TTC549 (cell line): Measurements from ENCODE around the gene TAOK3.
"Not testable (repeated sequence)": the region's sequence is repeated elsewhere in the genome, so short reads cannot be mapped to it uniquely, and the experiment has no call there.

Experiments
- FAIRE-seq: peaks from 2 replicates; lab custom pipeline; 2012; peaks lifted over from hg19 to GRCh38; lab: Jason Lieb, UNC

The TAOK3 gene

DNA sequence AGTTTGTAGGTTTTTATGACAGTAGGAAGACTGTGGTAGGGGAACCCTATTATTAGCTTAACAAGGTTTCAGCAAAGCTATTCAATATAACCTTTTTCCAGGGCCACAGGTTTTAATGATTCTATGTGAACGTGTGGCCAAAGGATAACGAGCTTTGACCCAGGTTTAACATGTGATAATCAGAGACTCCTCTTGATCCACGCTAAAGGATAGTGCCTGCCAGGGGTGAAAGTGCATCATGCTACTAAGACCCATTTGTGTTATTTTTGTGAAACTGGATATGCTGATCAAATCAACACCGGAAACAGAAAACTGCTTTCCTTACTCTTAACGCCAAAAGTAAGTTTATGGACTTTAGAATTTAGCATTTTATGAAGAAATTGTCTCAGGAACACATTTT, 909 bp upstream of the TAOK3 start:
- no peak for FAIRE-seq

DNA sequence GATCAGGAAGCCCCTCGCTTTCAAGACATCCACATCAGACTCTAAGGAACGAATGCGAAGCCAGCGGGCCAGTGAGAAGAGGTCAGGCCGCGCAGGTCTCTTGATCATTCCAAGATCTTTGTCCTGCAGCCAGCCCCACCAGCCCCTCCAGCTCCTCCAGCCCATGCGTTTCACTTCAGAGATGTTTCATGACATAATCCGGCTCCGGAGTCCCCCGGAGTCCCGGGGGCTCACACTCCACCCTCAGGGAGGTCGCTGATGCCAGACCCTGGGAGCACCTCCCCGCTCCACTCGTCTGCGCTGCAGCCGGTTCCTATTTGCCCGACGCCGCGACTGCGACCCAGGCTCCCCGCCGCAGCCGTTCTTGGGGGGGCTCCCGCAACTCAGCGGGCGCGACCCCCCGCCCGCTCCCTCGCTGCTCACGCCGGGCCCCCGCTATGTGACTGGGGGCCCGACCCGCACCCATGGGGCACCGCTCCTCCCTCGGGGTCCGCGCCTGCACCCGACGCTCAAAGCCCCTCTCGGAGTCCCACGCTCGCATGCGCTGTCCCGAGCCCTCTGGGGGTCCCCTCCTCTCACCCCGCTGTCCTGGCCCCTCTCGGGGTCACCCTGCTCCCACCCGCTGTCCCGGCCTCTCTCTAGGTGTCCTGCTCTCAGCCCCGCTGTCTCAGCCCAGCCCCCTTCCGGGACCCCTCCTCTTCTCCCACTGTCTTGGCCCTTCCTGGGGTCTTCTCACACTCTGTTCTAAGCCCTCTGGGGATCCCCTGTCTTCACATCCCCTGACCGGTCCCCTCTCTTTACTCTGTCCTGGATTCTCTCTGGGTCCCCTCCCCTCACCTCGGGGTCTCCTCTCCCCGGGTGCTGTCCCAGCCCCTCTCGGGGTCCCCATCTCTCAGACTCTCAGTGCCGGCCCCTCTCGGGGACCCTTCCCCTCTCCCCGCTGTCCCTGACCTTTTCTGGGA, 1.1 kb downstream of the TAOK3 start:
- no peak for FAIRE-seq

DNA sequence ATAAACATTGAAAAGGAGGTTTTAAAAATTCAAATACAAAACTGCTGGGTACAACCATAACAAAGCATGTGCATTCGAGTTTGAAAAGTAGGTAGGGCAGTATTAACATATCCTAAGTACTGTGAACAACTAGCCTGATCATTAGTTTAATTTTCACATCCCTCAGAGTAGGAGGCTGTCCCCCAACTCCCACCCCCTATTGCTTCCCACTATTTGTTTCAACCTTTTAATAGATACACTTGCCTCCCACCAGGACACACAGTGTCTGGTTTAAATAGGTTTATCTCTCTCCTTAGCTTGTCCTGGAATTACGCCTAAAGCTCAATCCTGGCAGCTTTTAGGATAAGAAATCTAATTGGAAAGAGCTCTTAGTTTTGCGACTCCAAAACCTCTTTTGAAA, 2.1 kb downstream of the TAOK3 start:
- no peak for FAIRE-seq

DNA sequence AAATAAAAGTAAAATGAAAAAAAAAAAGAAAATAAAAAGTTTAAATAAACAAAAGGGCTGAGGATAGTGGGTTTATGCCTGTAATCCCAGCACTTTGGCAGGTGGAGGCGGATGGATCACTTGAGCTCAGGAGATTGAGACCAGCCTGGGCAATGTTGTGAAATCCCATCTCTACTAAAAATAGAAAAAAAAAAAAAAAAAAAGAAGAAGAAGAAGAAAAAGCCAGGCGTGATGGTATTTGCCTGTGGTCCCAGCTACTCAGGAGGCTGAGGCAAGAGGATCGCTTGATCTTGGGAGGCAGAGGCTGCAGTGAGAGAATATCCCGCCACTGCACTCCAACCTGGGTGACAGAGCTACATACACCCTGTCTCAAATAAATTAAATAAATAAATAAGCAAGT, 3.9 kb downstream of the TAOK3 start:
- no peak for FAIRE-seq

DNA sequence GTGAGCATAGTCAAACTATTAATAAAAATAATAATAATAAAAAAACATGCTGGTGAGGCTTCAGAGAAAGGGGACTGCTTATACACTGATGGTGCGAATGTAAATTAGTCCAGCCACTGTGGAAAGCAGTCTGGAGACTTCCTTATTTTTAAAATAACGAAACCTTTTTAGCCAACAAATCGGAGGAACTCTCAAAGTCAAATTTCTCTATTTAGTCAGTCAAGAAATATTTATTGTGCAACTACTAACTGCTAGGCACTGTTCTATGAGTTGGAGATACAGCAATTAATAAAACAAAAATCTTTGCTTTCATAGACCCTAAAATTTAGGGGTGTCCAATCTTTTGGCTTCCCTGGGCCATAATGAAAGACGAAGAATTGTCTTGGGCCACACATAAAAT, 10.8 kb downstream of the TAOK3 start:
- no peak for FAIRE-seq

DNA sequence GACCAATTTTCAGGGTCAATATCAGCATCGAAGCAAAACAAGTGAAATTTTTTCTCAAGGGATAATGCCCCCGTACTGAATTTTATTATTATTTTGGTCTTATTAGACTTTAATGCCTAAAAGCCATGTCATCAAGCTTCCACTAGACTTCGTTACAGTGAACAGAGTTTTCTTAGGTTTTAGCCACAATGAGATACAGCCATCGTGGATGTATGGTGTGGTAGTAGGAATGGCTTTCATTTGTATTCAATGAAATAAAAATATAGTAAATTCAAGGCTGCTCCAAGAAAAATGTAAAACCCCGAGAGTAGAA, 11.7 kb downstream of the TAOK3 start:
- FAIRE-seq, result no peak

DNA sequence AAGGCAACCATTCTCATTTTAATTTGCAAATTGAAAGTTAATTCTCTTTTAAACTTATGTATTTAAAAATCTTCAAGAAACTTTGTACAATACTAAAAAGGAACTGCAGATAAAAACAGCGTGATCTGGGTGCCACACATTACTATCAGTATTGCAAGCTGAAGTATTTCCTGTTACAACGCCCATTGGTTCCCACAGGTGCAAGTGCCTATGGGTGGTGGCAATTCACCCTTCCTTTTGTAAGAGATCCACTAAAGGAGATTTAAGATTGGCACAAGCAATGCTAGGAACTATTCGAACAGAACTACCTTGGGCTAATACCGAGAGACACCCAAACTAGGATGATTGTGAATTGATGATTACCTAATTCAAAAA, 13.2 kb downstream of the TAOK3 start:
- no peak for FAIRE-seq

DNA sequence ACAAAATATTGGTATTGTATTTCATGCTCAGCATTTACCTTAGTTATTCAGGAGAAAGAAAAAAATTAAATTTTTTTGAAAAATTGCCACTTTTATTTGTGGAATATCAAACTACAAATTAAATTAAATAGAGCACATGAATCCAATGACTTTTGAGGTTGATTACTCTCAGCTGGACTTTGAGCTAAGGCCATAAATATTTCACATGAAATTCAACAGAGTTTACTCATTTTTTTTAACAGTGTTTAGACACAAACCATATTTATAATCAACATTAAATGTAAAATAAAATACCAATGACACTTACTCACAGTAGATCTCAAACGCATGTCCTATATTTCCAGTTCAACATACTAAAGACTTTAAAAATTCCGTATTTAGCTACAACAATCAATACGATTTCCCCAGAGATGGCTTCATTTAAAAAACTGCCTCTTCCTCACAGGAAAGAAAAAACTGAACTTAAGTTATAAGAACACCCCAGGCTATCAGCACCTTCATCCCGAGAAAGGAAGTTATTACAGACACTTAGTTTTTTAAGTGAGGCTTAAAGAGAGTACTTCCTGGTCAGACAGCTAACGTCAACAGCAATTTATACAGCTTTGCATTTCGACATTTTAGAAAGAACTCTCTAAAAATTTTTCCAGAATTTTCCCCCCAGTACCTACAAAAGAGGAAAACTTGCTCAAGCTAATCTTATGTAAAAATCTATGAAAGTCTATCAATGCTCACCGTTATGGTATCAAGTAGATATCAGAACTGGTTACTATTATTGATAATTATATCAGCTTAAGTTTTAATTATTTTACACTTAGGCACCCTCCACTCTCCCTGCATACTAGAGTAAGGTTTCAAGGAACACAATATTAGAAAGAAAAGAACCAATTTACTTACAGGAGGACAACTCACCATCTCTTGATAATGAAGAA, 13.8 kb downstream of the TAOK3 start:
- FAIRE-seq, result no peak

DNA sequence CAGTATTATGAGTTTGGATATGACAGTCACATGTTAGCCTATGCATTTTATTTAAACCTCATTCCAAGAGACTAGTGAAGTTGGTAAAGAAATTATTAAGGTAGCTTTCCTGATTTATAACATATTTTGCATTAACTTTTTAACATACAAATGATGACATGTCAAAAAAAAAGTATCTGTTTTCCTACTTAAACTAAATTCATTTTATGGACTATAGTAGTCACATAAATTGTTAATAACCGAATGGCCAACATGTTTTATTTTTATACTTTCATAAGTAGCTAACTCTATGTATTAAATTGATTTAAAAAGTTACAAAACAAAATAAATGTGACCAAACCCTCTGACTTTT, 14.7 kb downstream of the TAOK3 start:
- no peak for FAIRE-seq

DNA sequence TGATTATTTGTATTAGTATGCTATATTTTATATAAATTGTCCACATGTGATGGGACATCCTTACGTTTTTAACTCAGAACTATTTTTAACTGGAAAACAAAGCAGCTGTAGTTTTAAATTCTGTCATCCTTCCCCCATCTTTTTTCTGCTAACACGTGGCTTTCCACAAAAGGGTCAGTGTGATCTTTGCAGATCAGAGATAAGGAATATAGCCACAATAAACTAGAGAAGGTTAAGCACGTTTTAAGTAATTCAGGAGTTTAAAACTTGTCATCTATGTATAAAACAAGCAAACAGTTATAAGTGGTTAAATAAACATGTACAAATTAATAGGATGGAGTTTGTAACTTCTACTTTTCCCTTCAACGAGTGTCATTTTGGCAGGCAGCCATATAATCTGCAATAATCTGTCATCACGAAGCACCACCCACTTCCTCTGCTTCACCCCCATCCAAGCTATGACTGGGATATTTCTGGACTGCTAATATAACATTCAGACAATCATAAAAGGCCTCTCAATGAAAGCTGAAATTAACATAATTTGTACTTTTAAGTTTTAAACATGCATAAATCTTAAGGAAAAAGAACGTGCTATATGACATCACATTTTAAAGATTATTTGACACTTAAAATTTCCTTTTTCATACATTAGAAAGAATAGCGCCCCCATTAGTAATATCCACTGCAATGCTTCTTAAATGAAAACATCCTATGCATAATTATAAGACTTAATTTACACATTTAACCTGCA, 15.3 kb downstream of the TAOK3 start:
- no peak for FAIRE-seq

DNA sequence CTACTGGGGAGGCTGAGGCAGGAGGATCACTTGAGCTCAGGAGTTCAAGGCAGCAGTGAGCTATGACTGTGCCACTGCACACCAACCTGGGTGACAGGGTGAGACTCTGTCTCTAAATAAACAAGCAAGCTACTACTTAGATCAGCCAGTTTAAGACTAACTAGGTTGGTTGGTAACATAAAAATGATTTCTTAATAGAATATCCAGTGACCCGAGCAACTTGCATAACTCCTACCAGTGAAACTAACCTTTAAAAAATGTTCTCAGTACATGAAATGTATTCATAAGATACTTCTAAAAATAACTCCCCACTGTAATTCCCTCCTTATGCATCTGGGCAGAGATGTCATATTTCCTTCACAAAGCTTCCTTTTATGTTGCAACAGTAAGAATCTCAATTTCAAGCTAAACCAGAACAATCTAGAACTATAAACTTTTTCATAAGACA, 15.9 kb downstream of the TAOK3 start:
- no peak for FAIRE-seq

DNA sequence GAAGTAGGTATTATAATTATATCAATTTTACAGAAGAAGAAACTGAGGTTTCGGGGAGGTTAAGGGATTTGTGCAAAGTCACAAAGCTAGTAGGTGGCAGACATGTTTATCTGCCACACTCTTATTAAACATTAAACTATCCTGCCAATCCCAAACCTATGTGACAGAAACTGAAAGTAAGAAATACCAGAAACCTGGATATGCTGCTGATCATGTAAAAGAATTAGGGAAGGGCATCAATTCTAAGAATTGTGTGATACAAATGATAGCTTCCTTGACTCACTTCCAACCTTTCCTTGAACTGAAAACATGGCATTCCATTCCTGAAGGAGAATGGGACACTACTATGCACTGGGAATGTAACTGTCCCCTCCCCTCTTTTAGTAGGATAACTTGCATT, 16.9 kb downstream of the TAOK3 start:
- no peak for FAIRE-seq

DNA sequence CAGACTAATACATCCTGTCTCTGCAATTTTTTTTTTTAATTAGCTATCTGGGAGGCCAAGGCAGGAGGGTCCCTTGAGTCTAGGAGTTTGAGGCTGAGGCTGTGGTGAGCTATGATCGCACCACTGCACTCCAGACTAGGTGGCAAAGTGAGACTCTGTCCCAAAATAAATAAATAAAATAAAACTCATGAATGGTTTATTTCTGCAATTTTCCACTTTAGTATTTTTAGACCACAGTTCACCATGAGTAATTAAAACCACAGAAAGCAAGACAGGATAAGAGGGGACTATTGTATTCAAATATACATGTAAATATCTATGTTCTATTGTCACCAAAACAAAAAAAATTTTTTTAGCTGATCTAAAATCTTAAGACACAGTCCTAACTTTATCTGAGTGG, 17.8 kb downstream of the TAOK3 start:
- FAIRE-seq, result no peak

DNA sequence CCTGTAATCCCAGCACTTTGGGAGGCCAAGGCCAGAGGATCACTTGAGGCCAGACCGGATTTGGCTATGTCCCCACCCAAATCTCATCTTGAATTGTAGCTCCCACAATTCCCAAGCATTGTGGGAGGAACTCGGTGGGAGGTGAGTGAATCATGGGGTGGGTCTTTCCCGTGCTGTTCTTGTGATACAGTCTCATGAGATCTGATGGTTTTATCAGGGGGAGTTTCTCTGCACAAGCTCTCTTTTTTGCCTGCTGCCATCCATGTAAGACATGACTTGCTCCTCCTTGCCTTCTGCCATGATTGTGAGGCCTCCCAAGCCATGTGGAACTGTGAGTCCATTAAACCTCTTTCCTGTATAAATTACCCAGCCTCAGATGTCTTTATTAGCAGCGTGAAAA, 18.2 kb downstream of the TAOK3 start:
- not testable (repeated sequence) for FAIRE-seq

DNA sequence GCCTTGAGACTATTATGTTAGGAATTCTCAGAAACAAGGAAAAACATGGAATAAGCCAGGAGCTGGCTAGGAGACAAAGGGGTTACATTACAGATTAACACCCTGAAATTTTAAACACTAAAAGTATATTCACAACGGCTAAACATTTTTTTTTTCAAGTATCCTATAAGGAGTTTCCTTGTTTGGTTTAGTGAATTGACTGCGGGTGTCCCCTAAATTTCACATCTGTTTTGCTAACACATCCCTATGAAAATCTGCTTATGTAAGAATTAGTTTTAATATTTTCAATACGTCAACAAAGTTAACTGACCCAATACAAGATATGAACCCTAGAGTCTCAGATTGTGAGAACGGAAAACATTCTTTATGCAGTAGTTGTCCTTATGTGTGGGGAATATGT, 19.0 kb downstream of the TAOK3 start:
- no peak for FAIRE-seq

DNA sequence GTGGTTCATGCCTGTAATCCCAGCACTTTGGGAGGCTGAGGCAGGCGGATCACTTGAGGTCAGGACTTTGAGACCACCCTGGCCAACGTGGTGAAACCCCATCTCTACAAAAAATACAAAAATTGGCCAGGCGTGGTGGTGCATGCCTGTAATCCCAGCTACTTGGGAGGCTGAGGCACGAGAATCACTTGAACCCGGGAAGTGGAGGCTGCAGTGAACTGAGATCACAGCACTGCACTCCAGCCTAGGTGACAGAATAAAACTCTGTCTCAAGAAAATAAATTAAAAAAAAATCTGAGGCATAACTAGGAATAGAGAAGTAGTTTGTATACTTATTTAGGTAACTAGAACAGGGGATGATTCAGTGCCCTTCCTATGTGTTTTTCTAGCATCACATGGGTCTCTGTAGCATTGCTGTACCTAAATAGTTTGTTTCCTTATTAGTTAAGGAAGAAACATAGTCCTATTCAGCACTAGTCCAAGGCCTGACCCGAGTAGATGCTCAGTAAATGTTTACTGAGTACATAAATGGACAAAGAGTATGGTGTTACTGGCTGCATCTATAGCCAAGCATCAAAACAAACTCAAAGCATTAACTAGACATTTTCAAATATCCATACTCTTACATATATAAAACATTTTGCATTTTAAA, 21.7 kb downstream of the TAOK3 start:
- FAIRE-seq, result no peak

DNA sequence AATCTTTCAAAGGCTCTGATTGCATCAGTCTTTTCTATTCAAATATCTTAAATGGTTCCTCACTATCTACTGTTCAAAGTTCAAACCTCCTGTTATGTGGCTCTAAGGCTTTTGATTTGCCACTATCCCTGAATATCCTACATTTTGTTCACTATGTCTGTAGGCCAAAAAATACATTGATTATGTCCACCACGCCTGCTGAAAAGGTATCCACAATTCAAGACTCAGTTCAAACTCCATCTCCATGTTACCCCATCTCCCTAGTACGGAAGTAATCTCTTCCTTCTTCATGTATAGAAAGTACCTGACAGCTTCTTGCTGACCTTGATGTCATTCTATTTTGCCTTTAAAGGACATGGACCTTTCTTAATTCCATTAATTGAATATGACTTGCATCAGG, 24.8 kb downstream of the TAOK3 start:
- no peak for FAIRE-seq

DNA sequence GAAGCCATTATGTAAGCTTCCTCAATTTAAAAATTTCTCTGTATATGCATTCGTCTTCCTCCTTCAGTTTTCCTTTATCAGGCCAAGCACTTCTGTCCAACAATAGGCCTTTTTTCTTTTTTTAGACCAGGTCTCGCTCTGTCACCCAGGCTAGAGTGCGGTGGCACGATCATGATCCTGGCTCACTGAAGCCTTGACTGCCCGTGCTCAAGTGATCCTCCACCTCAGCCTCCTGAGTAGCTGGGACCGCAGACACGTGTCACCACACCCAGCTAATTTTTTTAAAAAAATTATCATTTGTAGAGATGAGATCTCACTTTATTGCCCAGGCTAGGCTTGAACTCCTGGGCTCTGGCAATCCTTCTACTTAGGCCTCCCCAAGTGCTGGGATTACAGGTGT, 25.8 kb downstream of the TAOK3 start:
- no peak for FAIRE-seq

DNA sequence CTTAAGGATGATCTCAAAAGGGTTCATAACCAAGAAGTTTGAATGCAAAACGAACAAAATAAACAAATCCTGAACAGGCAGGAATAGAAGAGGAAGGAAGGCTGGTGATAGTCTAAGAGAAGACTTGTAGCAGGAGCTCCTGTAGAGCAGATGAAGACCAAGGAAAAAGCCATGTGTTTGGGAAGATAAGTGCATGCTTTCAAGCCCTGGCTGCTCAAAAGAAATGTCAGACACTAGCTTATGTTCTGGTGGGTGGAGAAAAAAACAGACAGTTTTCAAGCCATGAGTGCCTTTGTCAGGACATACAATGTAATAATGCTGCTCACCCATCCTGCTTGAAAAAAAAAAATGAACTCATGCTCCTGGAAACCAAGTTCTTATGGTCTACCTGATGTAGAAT, 27.4 kb downstream of the TAOK3 start:
- FAIRE-seq, result no peak

DNA sequence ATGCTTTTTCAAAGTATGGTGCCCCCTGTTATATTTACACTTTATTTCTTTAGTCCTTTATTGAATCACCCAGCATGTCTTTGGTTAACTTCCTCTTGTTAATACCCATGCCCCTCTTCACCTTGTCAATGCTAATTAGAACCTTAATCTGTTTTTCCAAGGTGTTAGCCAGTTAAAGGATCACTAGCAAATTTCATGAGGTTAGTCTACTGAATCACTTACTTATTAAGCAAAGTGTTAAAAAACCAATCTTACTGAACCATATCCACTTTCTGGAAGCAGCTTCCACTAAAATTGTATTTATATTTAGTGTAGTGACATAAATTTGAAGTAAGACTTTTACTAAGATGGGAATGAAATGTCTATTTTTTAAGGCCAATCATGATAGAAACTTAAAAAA, 27.9 kb downstream of the TAOK3 start:
- no peak for FAIRE-seq

DNA sequence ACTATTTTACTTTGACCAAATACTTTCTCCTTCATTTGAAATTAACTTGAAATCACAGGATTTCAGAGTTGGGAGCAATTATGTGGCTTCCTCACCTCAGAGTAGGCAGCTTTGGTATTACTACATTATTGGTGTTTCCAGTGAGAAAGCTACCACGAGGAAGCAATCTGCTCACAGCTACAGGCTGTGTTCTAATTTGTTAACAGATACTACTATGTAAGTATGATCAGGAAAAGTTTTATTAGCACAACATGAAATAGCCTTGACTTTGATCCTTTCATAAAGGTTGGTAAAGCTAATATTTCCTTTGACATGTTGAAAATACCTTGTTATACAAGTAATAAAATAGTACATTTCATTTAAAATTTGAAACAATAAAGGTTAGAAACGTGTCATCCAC, 30.6 kb downstream of the TAOK3 start:
- no peak for FAIRE-seq

DNA sequence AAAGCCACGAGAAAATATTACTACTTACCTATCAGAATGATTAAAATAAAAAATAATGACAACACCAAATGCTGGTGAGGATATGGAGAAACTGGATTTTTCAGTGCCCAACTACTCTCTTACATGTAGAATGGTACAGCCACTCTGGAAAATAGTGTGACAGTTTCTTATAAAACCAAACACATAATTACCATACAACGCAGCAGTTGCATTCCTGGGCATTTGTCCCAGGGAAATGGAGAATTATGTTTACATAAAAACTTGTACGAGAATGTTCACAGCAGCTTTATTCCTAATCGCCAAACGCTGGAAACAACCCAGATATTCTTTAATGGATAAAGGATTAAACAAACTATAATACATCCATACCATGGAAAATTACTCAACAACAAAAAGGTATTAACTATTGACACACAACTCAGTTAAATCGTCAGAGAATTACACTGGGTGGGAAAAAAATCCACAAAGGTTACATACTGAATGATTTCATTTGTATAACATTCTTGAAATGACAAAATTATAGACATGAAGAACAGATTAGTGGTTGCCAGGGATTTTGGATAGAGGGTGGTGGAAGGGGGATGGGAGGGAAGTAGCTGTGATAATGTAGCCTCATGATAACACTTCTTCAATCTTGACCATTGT, 35.4 kb downstream of the TAOK3 start:
- no peak for FAIRE-seq
